Liver (tissue), 3 donors: ENCODE measurements around the gene ALDH2.

ENCODE experiments used
- EGR1 ChIP-seq, 2 donors: IDR thresholded peaks; 2 replicates each; pipeline ENCODE4 v1.6.1; 2016 to 2018; ENCODE audit warnings: antibody characterized with exemption in 2 of 2, low read depth in 2 of 2
- GABPA ChIP-seq, 2 donors: IDR thresholded peaks in 1 of 2; conservative IDR thresholded peaks in 1 of 2; 2 replicates each; pipeline ENCODE4 v1.6.1; 2016; ENCODE audit warnings: antibody characterized with exemption in 2 of 2, mild to moderate bottlenecking in 1 of 2, moderate library complexity in 1 of 2
- HNF4G ChIP-seq: IDR thresholded peaks from 2 replicates; pipeline ENCODE4 v1.6.1; 2016; ENCODE audit warnings: antibody characterized with exemption
- JUND ChIP-seq, 2 donors: IDR thresholded peaks; 2 replicates each; pipeline ENCODE4 v1.6.1; 2016; ENCODE audit warnings: antibody characterized with exemption in 2 of 2
- NR2F2 ChIP-seq: IDR thresholded peaks from 2 replicates; pipeline ENCODE4 v1.6.1; 2016; ENCODE audit warnings: antibody characterized with exemption
- RAD21 ChIP-seq, 2 donors: IDR thresholded peaks; 2 replicates each; pipeline ENCODE4 v1.6.1; 2016; ENCODE audit warnings: antibody characterized with exemption in 2 of 2, mild to moderate bottlenecking in 2 of 2
- RXRA ChIP-seq, 2 donors: IDR thresholded peaks; 2 replicates each; pipeline ENCODE4 v1.6.1; 2017 to 2018; ENCODE audit warnings: antibody characterized with exemption in 2 of 2, mild to moderate bottlenecking in 1 of 2
- SP1 ChIP-seq: IDR thresholded peaks from 2 replicates; pipeline ENCODE4 v1.6.1; 2018; ENCODE audit warnings: antibody characterized with exemption, mild to moderate bottlenecking
- TAF1 ChIP-seq: conservative IDR thresholded peaks from 2 replicates; pipeline ENCODE4 v1.6.1; 2016; ENCODE audit warnings: antibody characterized with exemption, mild to moderate bottlenecking
- TF ChIP-seq, protein P1 (sequence below): fragments of 150-350 bp; IDR thresholded peaks from 2 replicates; pipeline ENCODE4 v1.5.1; 2017; ENCODE audit warnings: improper control_type of control experiment, low read depth, low read length; ENCODE audit not compliant: missing input control
- TF ChIP-seq, protein P2 (sequence below): IDR thresholded peaks from 2 replicates; pipeline ENCODE4 v1.6.1; 2016; ENCODE audit warnings: antibody characterized with exemption
- TF ChIP-seq, protein P3 (sequence below): IDR thresholded peaks from 2 replicates; pipeline ENCODE4 v1.6.1; 2016; ENCODE audit warnings: antibody characterized with exemption, mild to moderate bottlenecking
- TF ChIP-seq, protein P4 (sequence below): IDR thresholded peaks from 2 replicates; pipeline ENCODE4 v1.6.1; 2016; ENCODE audit warnings: antibody characterized with exemption
- TF ChIP-seq, protein P5 (sequence below): IDR thresholded peaks from 2 replicates; pipeline ENCODE4 v1.6.1; 2016; ENCODE audit warnings: antibody characterized with exemption
- donor health status: healthy.
- donor health status: healthy.

DNA sequence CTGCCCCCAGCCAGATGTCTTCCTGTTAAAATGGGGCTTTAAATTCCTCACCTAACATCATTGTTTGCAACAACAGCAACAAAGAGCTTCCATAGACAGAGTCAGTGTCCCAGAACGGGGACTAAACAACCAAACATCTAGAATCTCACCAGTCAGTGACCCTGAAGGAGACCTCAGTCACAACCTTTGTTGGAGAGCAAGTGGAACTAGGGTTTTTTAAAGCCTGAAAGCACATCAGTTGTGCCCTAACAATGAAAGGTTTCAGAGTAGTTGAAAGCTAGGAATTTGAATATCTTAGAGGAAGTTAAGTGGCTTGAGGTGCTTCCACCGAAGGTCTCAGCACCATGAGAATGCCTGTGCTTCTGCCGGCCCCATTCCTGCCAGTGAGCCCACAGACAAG is 5.0 kb upstream of the ALDH2 start:
- TF ChIP-seq, protein P1, sequence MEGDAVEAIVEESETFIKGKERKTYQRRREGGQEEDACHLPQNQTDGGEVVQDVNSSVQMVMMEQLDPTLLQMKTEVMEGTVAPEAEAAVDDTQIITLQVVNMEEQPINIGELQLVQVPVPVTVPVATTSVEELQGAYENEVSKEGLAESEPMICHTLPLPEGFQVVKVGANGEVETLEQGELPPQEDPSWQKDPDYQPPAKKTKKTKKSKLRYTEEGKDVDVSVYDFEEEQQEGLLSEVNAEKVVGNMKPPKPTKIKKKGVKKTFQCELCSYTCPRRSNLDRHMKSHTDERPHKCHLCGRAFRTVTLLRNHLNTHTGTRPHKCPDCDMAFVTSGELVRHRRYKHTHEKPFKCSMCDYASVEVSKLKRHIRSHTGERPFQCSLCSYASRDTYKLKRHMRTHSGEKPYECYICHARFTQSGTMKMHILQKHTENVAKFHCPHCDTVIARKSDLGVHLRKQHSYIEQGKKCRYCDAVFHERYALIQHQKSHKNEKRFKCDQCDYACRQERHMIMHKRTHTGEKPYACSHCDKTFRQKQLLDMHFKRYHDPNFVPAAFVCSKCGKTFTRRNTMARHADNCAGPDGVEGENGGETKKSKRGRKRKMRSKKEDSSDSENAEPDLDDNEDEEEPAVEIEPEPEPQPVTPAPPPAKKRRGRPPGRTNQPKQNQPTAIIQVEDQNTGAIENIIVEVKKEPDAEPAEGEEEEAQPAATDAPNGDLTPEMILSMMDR, result no peak
- TF ChIP-seq, protein P2, sequence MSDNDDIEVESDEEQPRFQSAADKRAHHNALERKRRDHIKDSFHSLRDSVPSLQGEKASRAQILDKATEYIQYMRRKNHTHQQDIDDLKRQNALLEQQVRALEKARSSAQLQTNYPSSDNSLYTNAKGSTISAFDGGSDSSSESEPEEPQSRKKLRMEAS, result no peak
- TF ChIP-seq, protein P3, sequence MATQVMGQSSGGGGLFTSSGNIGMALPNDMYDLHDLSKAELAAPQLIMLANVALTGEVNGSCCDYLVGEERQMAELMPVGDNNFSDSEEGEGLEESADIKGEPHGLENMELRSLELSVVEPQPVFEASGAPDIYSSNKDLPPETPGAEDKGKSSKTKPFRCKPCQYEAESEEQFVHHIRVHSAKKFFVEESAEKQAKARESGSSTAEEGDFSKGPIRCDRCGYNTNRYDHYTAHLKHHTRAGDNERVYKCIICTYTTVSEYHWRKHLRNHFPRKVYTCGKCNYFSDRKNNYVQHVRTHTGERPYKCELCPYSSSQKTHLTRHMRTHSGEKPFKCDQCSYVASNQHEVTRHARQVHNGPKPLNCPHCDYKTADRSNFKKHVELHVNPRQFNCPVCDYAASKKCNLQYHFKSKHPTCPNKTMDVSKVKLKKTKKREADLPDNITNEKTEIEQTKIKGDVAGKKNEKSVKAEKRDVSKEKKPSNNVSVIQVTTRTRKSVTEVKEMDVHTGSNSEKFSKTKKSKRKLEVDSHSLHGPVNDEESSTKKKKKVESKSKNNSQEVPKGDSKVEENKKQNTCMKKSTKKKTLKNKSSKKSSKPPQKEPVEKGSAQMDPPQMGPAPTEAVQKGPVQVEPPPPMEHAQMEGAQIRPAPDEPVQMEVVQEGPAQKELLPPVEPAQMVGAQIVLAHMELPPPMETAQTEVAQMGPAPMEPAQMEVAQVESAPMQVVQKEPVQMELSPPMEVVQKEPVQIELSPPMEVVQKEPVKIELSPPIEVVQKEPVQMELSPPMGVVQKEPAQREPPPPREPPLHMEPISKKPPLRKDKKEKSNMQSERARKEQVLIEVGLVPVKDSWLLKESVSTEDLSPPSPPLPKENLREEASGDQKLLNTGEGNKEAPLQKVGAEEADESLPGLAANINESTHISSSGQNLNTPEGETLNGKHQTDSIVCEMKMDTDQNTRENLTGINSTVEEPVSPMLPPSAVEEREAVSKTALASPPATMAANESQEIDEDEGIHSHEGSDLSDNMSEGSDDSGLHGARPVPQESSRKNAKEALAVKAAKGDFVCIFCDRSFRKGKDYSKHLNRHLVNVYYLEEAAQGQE, result no peak
- TF ChIP-seq JUND (IDR thresholded peaks at IDR 0.05) (no peak), RAD21 (IDR thresholded peaks at IDR 0.05) (no peak), TAF1 (no peak), EGR1 (IDR thresholded peaks at IDR 0.05; ENCODE audit: low read depth in 2 of 2) (no peak), SP1 (no peak), NR2F2 (no peak), RXRA (IDR thresholded peaks at IDR 0.05) (no peak), GABPA (IDR thresholded peaks at IDR 0.05 in 1 of 2, conservative IDR thresholded peaks at IDR 0.05 in 1 of 2) (no peak), HNF4G (no peak)
- TF ChIP-seq, protein P4, sequence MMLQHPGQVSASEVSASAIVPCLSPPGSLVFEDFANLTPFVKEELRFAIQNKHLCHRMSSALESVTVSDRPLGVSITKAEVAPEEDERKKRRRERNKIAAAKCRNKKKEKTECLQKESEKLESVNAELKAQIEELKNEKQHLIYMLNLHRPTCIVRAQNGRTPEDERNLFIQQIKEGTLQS, result no peak
- TF ChIP-seq, protein P5, sequence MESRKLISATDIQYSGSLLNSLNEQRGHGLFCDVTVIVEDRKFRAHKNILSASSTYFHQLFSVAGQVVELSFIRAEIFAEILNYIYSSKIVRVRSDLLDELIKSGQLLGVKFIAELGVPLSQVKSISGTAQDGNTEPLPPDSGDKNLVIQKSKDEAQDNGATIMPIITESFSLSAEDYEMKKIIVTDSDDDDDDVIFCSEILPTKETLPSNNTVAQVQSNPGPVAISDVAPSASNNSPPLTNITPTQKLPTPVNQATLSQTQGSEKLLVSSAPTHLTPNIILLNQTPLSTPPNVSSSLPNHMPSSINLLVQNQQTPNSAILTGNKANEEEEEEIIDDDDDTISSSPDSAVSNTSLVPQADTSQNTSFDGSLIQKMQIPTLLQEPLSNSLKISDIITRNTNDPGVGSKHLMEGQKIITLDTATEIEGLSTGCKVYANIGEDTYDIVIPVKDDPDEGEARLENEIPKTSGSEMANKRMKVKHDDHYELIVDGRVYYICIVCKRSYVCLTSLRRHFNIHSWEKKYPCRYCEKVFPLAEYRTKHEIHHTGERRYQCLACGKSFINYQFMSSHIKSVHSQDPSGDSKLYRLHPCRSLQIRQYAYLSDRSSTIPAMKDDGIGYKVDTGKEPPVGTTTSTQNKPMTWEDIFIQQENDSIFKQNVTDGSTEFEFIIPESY, result no peak
